Small intestine (tissue), 7 donors: ENCODE data around the gene CHST12. TPM values are rescaled to one million over a fixed set of nuclear protein-coding genes. Genes with fewer than 3 reads are reported as not detected.
A peak's percentile ranks its signal among the peaks of the same experiment; 100 is the strongest.

Experiments used
- DNase-seq, 2 donors: peaks; one replicate each; pipeline versions ENCODE4 v3.0.0 to v3.0.0-alpha.2; 2013
- FAIRE-seq: peaks from 2 replicates; lab custom pipeline; 2012; peaks lifted over from hg19 to GRCh38; lab: Jason Lieb, UNC
- H3K27ac ChIP-seq, 3 donors: one replicate each; pipeline ENCODE4 v1.5.1; 2013; ENCODE audit warnings: low read length in 2 of 3, mild to moderate bottlenecking in 2 of 3, control low read depth in 1 of 3, inconsistent platforms in 1 of 3, low read depth in 1 of 3, moderate library complexity in 1 of 3
- H3K27me3 ChIP-seq, 3 donors: one replicate each; pipeline ENCODE4 v1.6.1; 2013; ENCODE audit warnings: low read length in 3 of 3, inconsistent platforms in 1 of 3; ENCODE audit not compliant: control insufficient read depth in 3 of 3, insufficient read depth in 3 of 3
- H3K36me3 ChIP-seq, 3 donors: one replicate each; pipeline ENCODE4 v1.6.1; 2013; ENCODE audit warnings: low read length in 3 of 3, inconsistent platforms in 1 of 3, low read depth in 1 of 3, mild to moderate bottlenecking in 1 of 3, moderate library complexity in 1 of 3; ENCODE audit not compliant: control insufficient read depth in 3 of 3, insufficient read depth in 2 of 3
- H3K4me1 ChIP-seq, 3 donors: one replicate each; pipeline ENCODE4 v1.6.1; 2013; ENCODE audit warnings: low read length in 2 of 3, inconsistent platforms in 1 of 3, low read depth in 1 of 3, mild to moderate bottlenecking in 1 of 3, moderate library complexity in 1 of 3; ENCODE audit not compliant: control insufficient read depth in 3 of 3, insufficient read depth in 2 of 3
- H3K4me3 ChIP-seq, 3 donors: one replicate each; pipeline ENCODE4 v1.5.1; 2013; ENCODE audit warnings: low read length in 3 of 3, control low read depth in 1 of 3, inconsistent platforms in 1 of 3, low read depth in 1 of 3, mild to moderate bottlenecking in 1 of 3, moderate library complexity in 1 of 3
- H3K9me3 ChIP-seq, 2 donors: one replicate each; pipeline ENCODE4 v1.6.1; 2013; ENCODE audit warnings: low read depth in 1 of 2, low read length in 1 of 2; ENCODE audit not compliant: control insufficient read depth in 2 of 2, insufficient read depth in 1 of 2
- WGBS, 3 donors: extraction: QIAGEN DNeasy Blood & Tissue Kit; methylation state at CpG; one replicate each; pipeline ENCODE4 v1.1.7; 2013; 5-methylcytosine and 5-hydroxymethylcytosine counted together
- polyA plus RNA-seq, 4 donors: library from polyadenylated mRNA; stranded (reverse) in 3 of 4; unstranded in 1 of 4; fragments of 200-250 nt in 3 of 4; fragments of 120-200 nt in 1 of 4; gene quantifications; one replicate each; pipeline versions ENCODE4 v1.2.1 to v1.2.3, GENCODE V29; 2013
- donor health status: healthy with polysubstance abuse.
- donor health status: control.
- donor health status: control.
- donor health status: Bipolar disorder and iron deficiency.
- donor health status: healthy.

The CHST12 gene
- polyA plus RNA-seq, 4 donors, result 1.8 to 10.9 (median 6.8) TPM

GRCh38 chr7:2470204-2471021 lies 67.0 kb downstream of the CHST12 start:
- FAIRE-seq (no peak), DNase-seq (no peak)
- Histone ChIP-seq H3K36me3 (no peaks in the 10 kb centered on the region), H3K9me3 (no peaks in the 10 kb centered on the region), H3K4me3 (no peak overlapping the region), H3K27me3 (no peaks in the 10 kb centered on the region), H3K4me1 (no peaks in the 10 kb centered on the region), H3K27ac (no peak overlapping the region)
- WGBS, 3 donors, result 51 to 82% (median 66%) methylated on average over 19 of the region's 19 CpGs

DNA sequence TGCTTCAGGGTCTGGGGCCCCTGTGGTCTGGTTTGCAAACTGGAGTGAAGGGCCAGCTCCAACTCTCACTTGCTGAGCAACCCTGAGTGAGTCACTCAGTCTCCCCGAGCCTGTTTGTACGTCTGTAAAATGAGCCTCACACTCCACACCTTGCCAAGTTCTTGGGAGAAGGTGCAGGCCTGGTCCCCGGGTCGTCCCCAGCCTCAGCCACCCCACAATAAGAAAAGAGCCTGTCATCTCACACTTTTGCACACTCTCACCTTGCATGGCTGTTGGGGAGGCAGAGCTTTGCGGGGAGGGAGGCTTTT lies 67.6 kb downstream of the CHST12 start:
- no peaks in the 10 kb centered on the region for H3K4me1 ChIP-seq
- H3K27ac ChIP-seq, result no peak overlapping the region
- no peaks in the 10 kb centered on the region for H3K36me3 ChIP-seq
- 29 to 58% (median 44%) methylated on average over 5 of the region's 5 CpGs for WGBS, 3 donors
- FAIRE-seq (no peak), DNase-seq (no peak)
- H3K9me3 ChIP-seq, result no peaks in the 10 kb centered on the region
- H3K4me3 ChIP-seq, result no peak overlapping the region
- no peaks in the 10 kb centered on the region for H3K27me3 ChIP-seq

DNA sequence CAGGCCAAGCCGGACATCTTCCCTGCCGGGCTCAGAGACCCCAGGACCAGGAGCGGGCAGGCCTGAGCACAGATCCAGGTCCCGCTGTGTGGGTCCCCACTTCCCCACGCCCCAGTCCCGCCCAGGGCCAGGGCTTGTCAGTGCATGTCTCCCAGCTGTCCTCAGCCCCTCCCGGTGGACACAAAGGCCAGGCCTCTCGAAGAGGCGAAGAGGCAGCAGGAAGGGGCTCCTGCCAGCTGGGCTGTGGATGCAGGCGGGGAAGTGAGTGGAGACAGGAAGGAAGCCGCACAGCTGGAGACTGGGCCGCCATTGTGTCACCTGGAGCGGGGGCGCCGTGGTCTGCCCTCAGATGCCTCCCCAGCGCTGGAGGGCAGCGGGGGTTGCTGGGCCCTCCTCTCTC lies 68.0 kb downstream of the CHST12 start:
- H3K27ac ChIP-seq, result no peak overlapping the region
- H3K36me3 ChIP-seq, result no peaks in the 10 kb centered on the region
- H3K27me3 ChIP-seq, result no peaks in the 10 kb centered on the region
- H3K9me3 ChIP-seq, result no peaks in the 10 kb centered on the region
- 33 to 64% (median 50%) methylated on average over 17 of the region's 17 CpGs for WGBS, 3 donors
- no peaks in the 10 kb centered on the region for H3K4me1 ChIP-seq
- FAIRE-seq (no peak), DNase-seq (peak in 1 of 2 donors; percentile 30)
- H3K4me3 ChIP-seq, result no peak overlapping the region

DNA sequence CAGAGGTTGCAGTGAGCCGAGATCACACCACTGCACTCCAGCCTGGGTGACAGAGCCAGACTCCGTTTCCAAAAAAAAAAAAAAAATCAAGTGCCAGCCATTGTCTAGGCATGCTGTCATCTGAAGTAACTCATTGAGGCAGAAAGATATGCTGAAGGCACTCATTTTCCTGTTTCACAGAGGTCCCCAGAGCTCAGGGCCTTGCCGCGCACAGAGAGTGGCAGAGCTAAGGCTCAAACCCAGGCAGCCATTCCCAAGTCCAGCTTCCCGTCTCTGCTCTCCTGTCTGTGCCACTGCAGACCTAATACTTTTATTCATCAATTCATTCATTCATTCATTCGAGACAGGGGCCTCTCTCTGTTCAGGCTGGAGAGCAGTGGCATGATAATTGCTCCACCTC lies 69.3 kb downstream of the CHST12 start:
- H3K4me1 ChIP-seq, result peaks cover 0 to 4% (median 0%) of the 10 kb centered on the region in 3 donors
- H3K27me3 ChIP-seq, result no peaks in the 10 kb centered on the region
- no peak for DNase-seq
- no peaks in the 10 kb centered on the region for H3K9me3 ChIP-seq
- FAIRE-seq, result no peak
- H3K27ac ChIP-seq, result no peak overlapping the region
- no peaks in the 10 kb centered on the region for H3K36me3 ChIP-seq
- no peak overlapping the region for H3K4me3 ChIP-seq
- 68 to 86% (median 72%) methylated on average over 5 to 6 of the region's 6 CpGs for WGBS, 3 donors

- no peaks in the 10 kb centered on the region for H3K27me3 ChIP-seq
- H3K36me3 ChIP-seq, result no peaks in the 10 kb centered on the region
- no peaks in the 10 kb centered on the region for H3K9me3 ChIP-seq
- WGBS, 3 donors, result 70 to 81% (median 76%) methylated on average over 12 of the region's 12 CpGs
- FAIRE-seq (no peak), DNase-seq (no peak)
- no peak overlapping the region for H3K27ac ChIP-seq
- H3K4me1 ChIP-seq, result peaks cover 1 to 13% (median 2%) of the 10 kb centered on the region in 3 donors
- no peak overlapping the region for H3K4me3 ChIP-seq
These were observed 70.2 kb downstream of the CHST12 start for GRCh38 chr7:2473496-2474180.

DNA sequence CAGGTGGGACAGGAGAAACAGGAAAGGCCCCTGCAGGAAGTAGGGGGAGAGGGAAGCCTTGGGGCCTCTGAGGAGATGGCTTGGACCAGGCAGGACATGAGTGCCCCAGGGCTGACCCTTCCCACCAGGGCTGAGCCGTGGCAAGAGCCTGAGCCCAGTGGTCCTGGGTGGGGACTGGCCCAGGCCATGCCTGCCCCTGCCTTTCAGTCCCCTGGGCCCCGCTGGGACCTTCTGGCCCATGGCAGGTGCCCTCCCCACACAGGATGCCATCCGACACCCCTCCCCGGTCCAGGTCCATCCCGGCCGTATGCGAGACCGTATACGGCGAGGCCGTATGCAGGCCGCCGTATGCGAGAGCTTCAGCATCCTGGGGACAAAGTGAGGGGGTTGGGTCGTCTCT lies 70.8 kb downstream of the CHST12 start:
- WGBS, 3 donors, result 69 to 80% (median 80%) methylated on average over 15 of the region's 15 CpGs
- H3K36me3 ChIP-seq, result no peaks in the 10 kb centered on the region
- H3K4me1 ChIP-seq, result peaks cover 2 to 15% (median 3%) of the 10 kb centered on the region in 3 donors
- H3K4me3 ChIP-seq, result no peak overlapping the region
- DNase-seq (no peak), FAIRE-seq (no peak)
- no peak overlapping the region for H3K27ac ChIP-seq
- H3K27me3 ChIP-seq, result peaks cover 0 to under 1% (median 0%) of the 10 kb centered on the region in 3 donors
- H3K9me3 ChIP-seq, result no peaks in the 10 kb centered on the region

DNA sequence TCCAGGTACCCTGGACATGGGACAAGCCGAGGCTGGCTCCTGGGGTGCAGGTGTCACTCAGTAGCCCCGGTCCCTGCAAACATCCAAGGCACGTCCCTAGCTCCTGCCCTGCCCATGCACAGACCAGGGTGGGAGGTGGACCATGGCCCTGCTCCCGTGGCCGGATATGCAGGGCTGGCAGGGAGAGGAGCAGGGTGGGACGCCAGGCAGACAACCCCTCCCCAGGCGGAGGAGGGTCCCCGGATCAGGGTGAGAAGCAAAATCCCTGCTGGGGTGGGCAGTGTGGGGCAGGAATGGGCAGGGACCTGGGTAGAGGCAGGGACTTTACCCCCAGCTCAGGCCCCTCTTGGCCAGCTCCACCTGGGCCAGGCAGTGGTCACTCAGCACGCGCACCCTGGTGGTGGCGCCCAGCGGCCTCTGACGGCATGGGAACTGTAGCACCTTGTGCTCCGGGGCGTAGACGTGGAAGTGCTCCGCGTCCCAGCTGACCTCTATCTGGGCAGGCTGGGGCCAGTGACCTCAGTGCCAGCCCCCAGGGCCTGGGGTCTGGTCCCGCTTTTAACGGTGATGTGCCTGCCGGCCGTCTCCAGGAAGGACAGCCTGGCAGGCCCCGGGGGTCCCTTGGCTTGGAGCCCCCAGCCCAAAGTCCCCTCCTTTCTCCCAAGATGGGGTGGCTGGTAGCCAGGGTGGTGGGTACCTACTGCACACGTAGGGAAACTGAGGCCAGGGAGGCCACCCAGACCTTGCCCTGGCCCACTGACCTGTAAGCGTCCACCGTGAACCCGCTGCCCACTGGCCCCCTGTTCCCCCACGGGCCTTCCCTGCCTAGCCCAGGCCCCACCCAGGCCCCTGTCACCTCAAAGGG lies 71.6 kb downstream of the CHST12 start:
- H3K4me3 ChIP-seq, result no peak overlapping the region
- H3K27me3 ChIP-seq, result peaks cover 0 to 3% (median 0%) of the 10 kb centered on the region in 3 donors
- H3K27ac ChIP-seq, result no peak overlapping the region
- peaks cover 2 to 15% (median 3%) of the 10 kb centered on the region in 3 donors for H3K4me1 ChIP-seq
- no peaks in the 10 kb centered on the region for H3K9me3 ChIP-seq
- WGBS, 3 donors, result 69 to 88% (median 75%) methylated on average over 26 to 28 of the region's 28 CpGs
- FAIRE-seq (no peak), DNase-seq (no peak)
- H3K36me3 ChIP-seq, result no peaks in the 10 kb centered on the region

DNA sequence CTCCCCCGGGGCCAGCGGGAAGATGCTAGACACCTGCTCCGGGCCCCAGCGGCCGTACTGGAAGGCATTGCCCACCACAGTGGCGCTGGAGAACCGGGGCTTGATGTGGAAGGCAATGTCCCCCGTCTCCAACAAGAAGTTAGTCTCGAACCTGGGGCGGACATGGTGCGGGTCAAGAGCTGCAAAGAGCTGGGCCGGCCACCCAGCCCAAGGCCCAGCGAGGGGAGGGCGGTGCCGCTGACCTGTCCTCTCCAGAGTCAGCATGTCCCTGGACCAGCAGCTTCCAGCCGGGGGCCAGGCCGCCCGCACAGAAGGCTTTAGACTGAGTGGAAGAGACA lies 72.2 kb downstream of the CHST12 start:
- Histone ChIP-seq H3K36me3 (no peaks in the 10 kb centered on the region), H3K9me3 (no peaks in the 10 kb centered on the region), H3K4me3 (no peak overlapping the region), H3K4me1 (peaks cover 2 to 15% (median 3%) of the 10 kb centered on the region in 3 donors), H3K27ac (no peak overlapping the region), H3K27me3 (peaks cover 0 to 3% (median 0%) of the 10 kb centered on the region in 3 donors)
- WGBS, 3 donors, result 74 to 91% (median 83%) methylated on average over 14 to 18 of the region's 18 CpGs
- FAIRE-seq (no peak), DNase-seq (no peak)
